Measurements from ENCODE around the gene TNIP2. TPM values are rescaled to one million over a fixed set of nuclear protein-coding genes. Genes with fewer than 3 reads are reported as not detected.
A peak's percentile ranks its signal among the peaks of the same experiment; 100 is the strongest.

Gene TNIP2
- total RNA-seq, 6 donors from 2014 or later: 39.4 to 87.1 (median 60.1) TPM

DNA sequence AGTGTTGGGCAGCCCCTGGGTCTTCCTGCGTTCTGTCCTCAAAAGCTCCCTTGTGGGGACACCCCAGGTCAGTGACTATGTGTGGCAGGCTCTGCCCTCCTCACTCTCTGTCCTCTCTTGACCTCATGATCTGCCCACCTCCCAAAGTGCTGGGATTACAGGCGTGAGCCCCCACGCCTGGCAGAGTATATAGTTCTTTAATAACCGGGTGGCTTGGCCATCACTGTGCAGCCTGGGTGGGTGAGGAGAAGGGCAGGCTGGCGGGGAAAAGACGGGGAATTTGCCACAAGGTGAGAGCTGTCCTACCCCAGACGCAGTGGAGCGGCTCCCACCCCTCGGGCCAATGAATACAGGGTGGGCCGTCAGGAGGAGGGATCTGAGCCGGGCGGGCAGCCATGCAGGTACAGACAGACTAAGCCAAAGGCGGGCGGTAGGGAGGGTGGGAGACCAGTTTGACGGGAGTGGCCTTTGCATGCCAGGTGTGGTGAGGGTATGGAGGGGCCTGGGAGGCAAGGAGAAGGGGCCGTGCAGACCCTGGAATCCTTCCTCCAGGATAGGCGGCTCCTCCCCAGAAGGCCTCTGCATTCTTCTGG, 39.3 kb upstream of the TNIP2 start:
- ATAC-seq (ENCODE audit: low FRiP score in 2 of 2): no peak
- WGBS, 2 donors: 90 to 92% methylated on average over 17 of the region's 17 CpGs
- Histone ChIP-seq H3K27ac (peak overlapping the region; percentile 86 to 94 (median 92)), H3K27me3 (no peaks in the 10 kb centered on the region), H3K4me3 (peak overlapping the region in 1 of 4 donors; percentile 68), H3K4me1 (peaks cover 80 to 97% (median 85%) of the 10 kb centered on the region in 4 donors), H3K9me3 (no peaks in the 10 kb centered on the region), H3K36me3 (no peaks in the 10 kb centered on the region)
- no peak for TF ChIP-seq POLR2AphosphoS5 (IDR thresholded peaks at IDR 0.05)
- no peak for TF ChIP-seq EP300 (IDR thresholded peaks at IDR 0.05)
- TF ChIP-seq POLR2A (IDR thresholded peaks at IDR 0.05): no peak
- TF ChIP-seq, protein P1, sequence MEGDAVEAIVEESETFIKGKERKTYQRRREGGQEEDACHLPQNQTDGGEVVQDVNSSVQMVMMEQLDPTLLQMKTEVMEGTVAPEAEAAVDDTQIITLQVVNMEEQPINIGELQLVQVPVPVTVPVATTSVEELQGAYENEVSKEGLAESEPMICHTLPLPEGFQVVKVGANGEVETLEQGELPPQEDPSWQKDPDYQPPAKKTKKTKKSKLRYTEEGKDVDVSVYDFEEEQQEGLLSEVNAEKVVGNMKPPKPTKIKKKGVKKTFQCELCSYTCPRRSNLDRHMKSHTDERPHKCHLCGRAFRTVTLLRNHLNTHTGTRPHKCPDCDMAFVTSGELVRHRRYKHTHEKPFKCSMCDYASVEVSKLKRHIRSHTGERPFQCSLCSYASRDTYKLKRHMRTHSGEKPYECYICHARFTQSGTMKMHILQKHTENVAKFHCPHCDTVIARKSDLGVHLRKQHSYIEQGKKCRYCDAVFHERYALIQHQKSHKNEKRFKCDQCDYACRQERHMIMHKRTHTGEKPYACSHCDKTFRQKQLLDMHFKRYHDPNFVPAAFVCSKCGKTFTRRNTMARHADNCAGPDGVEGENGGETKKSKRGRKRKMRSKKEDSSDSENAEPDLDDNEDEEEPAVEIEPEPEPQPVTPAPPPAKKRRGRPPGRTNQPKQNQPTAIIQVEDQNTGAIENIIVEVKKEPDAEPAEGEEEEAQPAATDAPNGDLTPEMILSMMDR (IDR thresholded peaks at IDR 0.05): no peak
- no peak for DNase-seq

DNA sequence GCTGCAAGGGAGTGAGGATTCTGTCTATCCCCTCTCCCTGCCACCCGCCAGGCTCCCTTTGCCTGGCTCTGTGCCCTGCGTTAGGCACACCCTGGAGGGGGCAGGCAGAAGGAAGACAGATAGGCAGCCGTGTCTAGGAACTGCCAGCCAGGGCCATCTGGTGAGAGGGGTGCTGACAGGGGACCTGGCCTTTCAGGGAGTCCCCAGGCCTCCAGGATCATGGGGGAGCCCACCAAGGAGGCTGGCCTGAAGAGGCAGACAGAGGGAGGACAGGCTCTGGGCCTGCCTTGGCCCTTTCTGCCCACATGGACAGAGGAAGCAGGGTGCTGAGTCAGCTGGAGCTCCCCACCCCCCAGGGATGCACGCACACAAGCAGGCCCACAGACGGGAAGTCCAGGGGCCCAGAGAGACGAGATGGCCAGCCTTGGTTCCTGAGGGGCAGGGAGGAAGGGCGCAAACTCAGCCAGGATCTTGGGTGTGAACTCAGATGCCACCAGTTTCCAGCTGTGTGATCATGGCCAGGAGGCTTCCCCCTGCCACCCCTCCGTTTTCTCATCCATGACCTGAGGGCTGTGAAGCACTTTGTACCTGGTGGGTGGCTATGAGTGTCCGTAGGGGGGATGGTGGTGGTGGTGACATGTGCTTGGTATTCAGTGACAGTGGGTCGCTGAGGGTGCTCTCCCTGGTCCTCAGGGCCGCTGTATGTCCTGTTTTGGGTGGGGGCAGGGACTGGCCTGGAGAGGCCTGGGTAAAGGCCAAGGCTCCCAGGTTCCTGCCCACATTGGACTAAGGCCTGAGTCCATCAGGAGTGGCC, 38.6 kb upstream of the TNIP2 start:
- peak in 1 of 2 donors; percentile 88 for DNase-seq
- TF ChIP-seq POLR2AphosphoS5 (IDR thresholded peaks at IDR 0.05): peak; percentile 75 to 80
- peak in 1 of 4 donors; percentile 60 for TF ChIP-seq POLR2A (IDR thresholded peaks at IDR 0.05)
- TF ChIP-seq EP300 (IDR thresholded peaks at IDR 0.05): no peak
- TF ChIP-seq, protein P1 (IDR thresholded peaks at IDR 0.05): no peak
- no peaks in the 10 kb centered on the region for H3K36me3 ChIP-seq
- peaks cover 73 to 90% (median 78%) of the 10 kb centered on the region in 4 donors for H3K4me1 ChIP-seq
- H3K9me3 ChIP-seq: no peaks in the 10 kb centered on the region
- peak overlapping the region in 3 of 4 donors; percentile 68 to 80 (median 68) for H3K4me3 ChIP-seq
- peak; percentile 39 to 50 for ATAC-seq (ENCODE audit: low FRiP score in 2 of 2)
- peak overlapping the region; percentile 86 to 94 (median 92) for H3K27ac ChIP-seq
- 53 to 55% methylated on average over 5 to 11 of the region's 11 CpGs for WGBS, 2 donors
- no peaks in the 10 kb centered on the region for H3K27me3 ChIP-seq

DNA sequence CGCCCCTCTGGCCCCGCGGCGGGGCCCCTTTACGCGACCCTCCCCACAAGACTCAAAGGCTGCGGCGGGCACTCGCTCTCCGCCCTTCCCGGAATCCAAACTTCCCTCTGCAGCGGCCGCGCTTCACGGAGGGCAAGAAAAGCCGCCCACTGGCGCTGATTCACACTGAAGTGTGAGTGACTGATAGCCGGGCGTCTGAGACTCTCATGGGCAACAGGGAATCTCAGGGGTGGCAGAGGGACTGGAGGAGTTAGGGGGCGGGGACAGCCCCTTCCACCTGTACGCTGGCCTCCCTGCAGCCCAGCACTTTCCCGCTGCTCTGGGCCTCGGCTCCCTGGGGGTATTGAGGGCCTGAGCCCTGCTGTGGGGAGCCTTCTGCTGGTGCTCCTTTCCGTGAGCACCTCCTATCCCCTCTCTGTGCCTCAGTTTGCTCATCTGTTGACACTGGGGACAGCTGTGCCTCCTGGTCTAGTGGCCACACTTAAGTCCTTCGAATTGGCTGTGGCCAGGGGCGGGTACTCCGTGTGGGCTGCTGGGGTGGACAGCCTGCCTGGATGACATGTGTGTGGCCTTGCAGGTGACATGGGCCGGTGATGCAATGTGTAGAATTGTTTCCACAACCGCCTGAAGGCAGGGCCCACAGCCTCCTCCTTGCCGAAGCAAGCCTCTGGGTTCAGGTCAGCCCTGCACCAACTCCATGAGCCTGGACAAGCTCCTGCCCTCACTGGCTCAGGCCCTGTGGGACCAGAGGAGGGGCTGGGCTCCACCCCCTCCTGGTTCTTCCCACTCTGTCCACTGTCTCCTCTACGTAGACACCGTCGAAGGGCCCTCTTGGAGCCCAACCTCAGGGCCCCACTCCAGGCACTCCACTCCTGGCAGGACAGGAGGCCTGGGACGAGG, 37.7 kb upstream of the TNIP2 start:
- H3K9me3 ChIP-seq: no peaks in the 10 kb centered on the region
- peak; percentile 53 to 80 for DNase-seq
- 10 to 37% methylated on average over 6 to 32 of the region's 34 CpGs for WGBS, 2 donors
- peak in 1 of 2 donors; percentile 46 for ATAC-seq (ENCODE audit: low FRiP score in 2 of 2)
- H3K4me3 ChIP-seq: peak overlapping the region; percentile 68 to 80 (median 68)
- peak; percentile 4 to 14 for TF ChIP-seq POLR2AphosphoS5 (IDR thresholded peaks at IDR 0.05)
- peak in 1 of 4 donors; percentile 10 for TF ChIP-seq POLR2A (IDR thresholded peaks at IDR 0.05)
- TF ChIP-seq, protein P1 (IDR thresholded peaks at IDR 0.05): peak in 1 of 6 experiments; percentile 5
- no peak for TF ChIP-seq EP300 (IDR thresholded peaks at IDR 0.05)
- no peaks in the 10 kb centered on the region for H3K36me3 ChIP-seq
- H3K4me1 ChIP-seq: peaks cover 65 to 82% (median 69%) of the 10 kb centered on the region in 4 donors
- H3K27me3 ChIP-seq: no peaks in the 10 kb centered on the region
- H3K27ac ChIP-seq: peak overlapping the region; percentile 86 to 94 (median 92)

DNA sequence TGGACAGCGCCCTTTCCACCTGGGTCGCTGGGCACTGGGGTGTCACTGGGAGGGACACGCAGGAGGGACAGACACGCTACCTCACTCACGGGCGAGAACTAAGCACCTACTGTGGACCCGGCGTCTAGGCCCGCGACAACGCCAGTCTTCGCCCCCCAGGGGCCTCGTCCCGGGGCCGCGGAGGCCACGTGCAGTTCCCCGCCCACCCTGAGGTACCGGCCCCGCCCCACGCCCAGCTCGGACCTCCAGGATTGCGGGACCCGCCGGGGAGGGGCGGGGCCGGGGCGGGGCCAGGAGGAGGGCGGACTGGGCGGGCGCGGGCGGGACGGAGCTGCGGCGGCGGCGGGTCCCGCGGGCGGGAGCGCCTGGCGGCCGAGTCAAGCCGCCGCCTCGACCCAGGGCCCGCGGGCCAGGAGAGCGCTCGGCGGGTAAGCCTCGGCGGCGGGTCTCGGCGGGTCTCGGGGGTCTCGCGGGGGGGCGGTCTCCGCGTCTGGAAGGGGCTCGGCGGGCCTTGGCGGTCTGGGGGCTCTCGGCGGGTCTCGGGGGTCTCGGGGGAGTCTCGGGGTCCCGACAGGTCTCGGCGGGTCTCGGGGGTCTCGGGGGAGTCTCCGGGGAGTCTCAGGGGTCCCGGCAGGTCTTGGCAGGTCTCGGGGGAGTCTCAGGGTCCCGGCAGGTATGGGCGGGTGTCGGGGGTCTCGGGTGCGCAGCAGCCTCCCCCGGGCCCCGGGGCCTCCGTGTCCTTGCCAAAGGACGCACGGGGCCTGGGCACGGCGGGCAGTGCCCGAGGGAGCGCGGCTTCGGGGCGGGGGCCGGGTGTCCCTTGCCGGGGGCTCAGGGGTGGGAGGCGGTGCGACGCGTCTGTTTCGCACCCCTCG, 36.8 kb upstream of the TNIP2 start, which contains the start of gene SH3BP2:
TSS of gene SH3BP2 (plus strand) at position 375 of the 875 bp plus-strand sequence. CDS start 27,533 bp downstream, outside the sequence.
- Histone ChIP-seq H3K4me3 (peak within 1 kb of the TSS; percentile 68 to 80 (median 68)), H3K4me1 (peaks cover 64 to 82% (median 68%) of the 10 kb centered on the region in 4 donors), H3K27me3 (no peaks in the 10 kb centered on the region), H3K27ac (peak within 1 kb of the TSS; percentile 86 to 94 (median 92)), H3K36me3 (no peaks in the 10 kb centered on the region), H3K9me3 (no peaks in the 10 kb centered on the region)
- 33 to 81% methylated on average over 4 to 8 of the region's 104 CpGs for WGBS, 2 donors
- TF ChIP-seq POLR2A (IDR thresholded peaks at IDR 0.05) (peak in 1 of 4 donors; percentile 64), EP300 (IDR thresholded peaks at IDR 0.05) (no peak)
- TF ChIP-seq, protein P1 (IDR thresholded peaks at IDR 0.05): peak in 3 of 6 experiments; percentile 17 to 33 (median 26)
- ATAC-seq (ENCODE audit: low FRiP score in 2 of 2): peak; percentile 32 to 87
- peak; percentile 88 to 97 for DNase-seq

Measured in upper lobe of left lung (tissue), 6 donors.